Natural killer cell (primary cell): ENCODE results near the gene CEP128. TPM values are rescaled to one million over a fixed set of nuclear protein-coding genes. Genes with fewer than 3 reads are reported as not detected.

Source experiments
- ATAC-seq, 3 donors: fragments of 150-1000 bp in 2 of 3; fragments of 200-7000 bp in 1 of 3; cut with Tn5 transposase; 1 replicate in 1 of 3; 2 replicates in 2 of 3; pipeline ENCODE4 v1.10.0; 2021; ENCODE audit warnings: mild to moderate bottlenecking in 2 of 3, moderate library complexity in 2 of 3
- DNase-seq, 2 donors: peaks; one replicate each; pipeline versions ENCODE4 v3.0.0 to v3.0.0-alpha.2; 2013 to 2021; ENCODE audit warnings: mixed read lengths in 1 of 2
- H3K27ac ChIP-seq: one replicate; pipeline ENCODE4 v1.5.1; 2013; ENCODE audit warnings: mild to moderate bottlenecking, low read length
- H3K27me3 ChIP-seq: one replicate; pipeline ENCODE4 v1.6.1; 2013; ENCODE audit warnings: low read length; ENCODE audit not compliant: control insufficient read depth, insufficient read depth
- H3K36me3 ChIP-seq: one replicate; pipeline ENCODE4 v1.6.1; 2013; ENCODE audit warnings: low read length; ENCODE audit not compliant: control insufficient read depth, insufficient read depth
- H3K4me1 ChIP-seq: one replicate; pipeline ENCODE4 v1.6.1; 2013; ENCODE audit warnings: low read length; ENCODE audit not compliant: control insufficient read depth, insufficient read depth
- H3K4me3 ChIP-seq: one replicate; pipeline ENCODE4 v1.5.1; 2013; ENCODE audit warnings: low read length
- H3K9me3 ChIP-seq: one replicate; pipeline ENCODE4 v1.6.1; 2013; ENCODE audit warnings: low read length; ENCODE audit not compliant: control insufficient read depth, insufficient read depth
- H3K27ac Mint-ChIP-seq, 2 donors: one replicate each; pipeline ENCODE4 v1.8.0; 2022; ENCODE audit warnings: mild to moderate bottlenecking in 2 of 2, mixed read lengths in 2 of 2, moderate library complexity in 1 of 2
- H3K27me3 Mint-ChIP-seq, 2 donors: one replicate each; pipeline ENCODE4 v1.8.0; 2022; ENCODE audit warnings: low read depth in 2 of 2, mixed read lengths in 2 of 2
- H3K36me3 Mint-ChIP-seq: one replicate; pipeline ENCODE4 v1.8.0; 2022; ENCODE audit warnings: mixed read lengths
- H3K4me1 Mint-ChIP-seq, 2 donors: one replicate each; pipeline ENCODE4 v1.8.0; 2022; ENCODE audit warnings: mixed read lengths in 2 of 2
- H3K4me3 Mint-ChIP-seq: one replicate; pipeline ENCODE4 v1.8.0; 2022; ENCODE audit warnings: mild to moderate bottlenecking, moderate library complexity, mixed read lengths
- H3K9me3 Mint-ChIP-seq, 2 donors: one replicate each; pipeline ENCODE4 v1.8.0; 2022; ENCODE audit warnings: mixed read lengths in 2 of 2
- CTCF ChIP-seq: fragments of 200-600 bp; IDR thresholded peaks from one replicate; pipeline ENCODE4 v1.8.0; 2022; ENCODE audit warnings: antibody characterized with exemption
- WGBS: methylation state at CpG from one replicate; pipeline ENCODE4 v1.1.7; 2013; ENCODE audit warnings: missing lambda C conversion rate; ENCODE audit not compliant: insufficient coverage; 5-methylcytosine and 5-hydroxymethylcytosine counted together
- intact Hi-C: fragments of 100-400 bp; cut with micrococcal nuclease; formaldehyde crosslinking; loops from one replicate; pipeline ENCODE4 v1.14.2; 2022
- total RNA-seq, 4 donors: library from RNA; stranded (reverse); fragments of 120-200 nt in 1 of 4; gene quantifications; one replicate each; pipeline versions ENCODE4 v1.2.3 to v1.2.4, GENCODE V29; 2013 to 2022

CEP128 gene
- total RNA-seq, 3 donors from 2014 or later (not counting 1 experiment from before 2014, with no cell fraction given), result 14.4 to 16.7 (median 15.6) TPM

GRCh38 chr14:80567905-80568536 lies 373.5 kb downstream of the CEP128 start:
- Histone ChIP-seq H3K27me3 (no peaks in the 10 kb centered on the region), H3K9me3 (no peaks in the 10 kb centered on the region), H3K27ac (no peak overlapping the region), H3K4me1 (no peaks in the 10 kb centered on the region), H3K4me3 (no peak overlapping the region), H3K36me3 (no peaks in the 10 kb centered on the region)
- Mint-ChIP-seq H3K27me3 (no peaks in the 10 kb centered on the region), H3K36me3 (no peaks in the 10 kb centered on the region), H3K4me1 (no peaks in the 10 kb centered on the region), H3K27ac (no peak overlapping the region), H3K4me3 (no peak overlapping the region), H3K9me3 (peaks cover 0 to 4% of the 10 kb centered on the region in 2 donors)
- DNase-seq (no peak), ATAC-seq (no peak)
- WGBS, result 83% methylated on average over 6 of the region's 6 CpGs
- no peak for TF ChIP-seq CTCF
- intact Hi-C loops, result no loop called here

- WGBS, result 96% methylated on average over 5 of the region's 5 CpGs
- no peaks in the 10 kb centered on the region for H3K27me3 ChIP-seq
- no peak overlapping the region for H3K27ac Mint-ChIP-seq
- no peaks in the 10 kb centered on the region for H3K4me1 Mint-ChIP-seq
- no peak for ATAC-seq
- H3K9me3 ChIP-seq, result no peaks in the 10 kb centered on the region
- no peaks in the 10 kb centered on the region for H3K27me3 Mint-ChIP-seq
- peaks cover 0 to 6% of the 10 kb centered on the region in 2 donors for H3K9me3 Mint-ChIP-seq
- H3K36me3 Mint-ChIP-seq, result no peaks in the 10 kb centered on the region
- intact Hi-C loops, result no loop called here
- TF ChIP-seq CTCF, result no peak
- no peaks in the 10 kb centered on the region for H3K4me1 ChIP-seq
- DNase-seq, result no peak
- no peaks in the 10 kb centered on the region for H3K36me3 ChIP-seq
- no peak overlapping the region for H3K27ac ChIP-seq
- no peak overlapping the region for H3K4me3 Mint-ChIP-seq
- no peak overlapping the region for H3K4me3 ChIP-seq
Measured at GRCh38 chr14:80565001-80565400, 376.5 kb downstream of the CEP128 start.

GRCh38 chr14:80564051-80564450 lies 377.5 kb downstream of the CEP128 start:
- TF ChIP-seq CTCF, result no peak
- Histone ChIP-seq H3K9me3 (no peaks in the 10 kb centered on the region), H3K27me3 (no peaks in the 10 kb centered on the region), H3K4me1 (no peaks in the 10 kb centered on the region), H3K4me3 (no peak overlapping the region), H3K36me3 (no peaks in the 10 kb centered on the region), H3K27ac (no peak overlapping the region)
- Mint-ChIP-seq H3K27me3 (no peaks in the 10 kb centered on the region), H3K9me3 (peaks cover 0 to 4% of the 10 kb centered on the region in 2 donors), H3K36me3 (no peaks in the 10 kb centered on the region), H3K27ac (no peak overlapping the region), H3K4me3 (no peak overlapping the region), H3K4me1 (no peaks in the 10 kb centered on the region)
- intact Hi-C loops, result no loop called here
- ATAC-seq, result no peak
- no peak for DNase-seq
